Mesenchymal stem cell (in vitro differentiated cells and primary cell): ENCODE data around the gene AKT1.
A peak's percentile ranks its signal among the peaks of the same experiment; 100 is the strongest.

Experiments
- DNase-seq: peaks from one replicate; pipeline ENCODE4 v3.0.0-alpha.2; 2013
- H2AFZ ChIP-seq: one replicate; pipeline ENCODE4 v1.6.1; 2013; ENCODE audit warnings: low read depth, mild to moderate bottlenecking, control low read depth, inconsistent platforms, low read length, moderate library complexity
- H2AK5ac ChIP-seq: 2 replicates; pipeline ENCODE4 v1.6.1; 2013; ENCODE audit warnings: low read length, moderate library complexity, mild to moderate bottlenecking, inconsistent platforms; ENCODE audit not compliant: severe bottlenecking
- H2BK120ac ChIP-seq: one replicate; pipeline ENCODE4 v1.6.1; 2013; ENCODE audit warnings: low read depth, mild to moderate bottlenecking, inconsistent platforms, low read length, moderate library complexity
- H2BK12ac ChIP-seq, 2 experiments: one replicate each; pipeline ENCODE4 v1.6.1; 2013; ENCODE audit warnings: inconsistent platforms in 2 of 2, low read length in 2 of 2, mild to moderate bottlenecking in 2 of 2, moderate library complexity in 2 of 2, control low read depth in 1 of 2
- H2BK15ac ChIP-seq: one replicate; pipeline ENCODE4 v1.6.1; 2013; ENCODE audit warnings: mild to moderate bottlenecking, low read depth, inconsistent platforms; ENCODE audit not compliant: poor library complexity, severe bottlenecking
- H2BK5ac ChIP-seq: 2 replicates; pipeline ENCODE4 v1.6.1; 2013; ENCODE audit warnings: low read depth, mild to moderate bottlenecking, low read length, control low read depth, inconsistent platforms; ENCODE audit not compliant: poor library complexity, severe bottlenecking
- H3K14ac ChIP-seq, 2 experiments: one replicate each; pipeline ENCODE4 v1.6.1; 2013; ENCODE audit warnings: inconsistent platforms in 2 of 2, low read length in 2 of 2, control low read depth in 1 of 2, mild to moderate bottlenecking in 1 of 2, moderate library complexity in 1 of 2
- H3K18ac ChIP-seq, 2 experiments: one replicate each; pipeline ENCODE4 v1.6.1; 2013; ENCODE audit warnings: inconsistent platforms in 2 of 2, low read length in 2 of 2, control low read depth in 1 of 2, low read depth in 1 of 2, mild to moderate bottlenecking in 1 of 2
- H3K23ac ChIP-seq, 2 experiments: one replicate each; pipeline ENCODE4 v1.6.1; 2013; ENCODE audit warnings: inconsistent platforms in 2 of 2, low read length in 2 of 2, mild to moderate bottlenecking in 2 of 2, moderate library complexity in 2 of 2, control low read depth in 1 of 2
- H3K27ac ChIP-seq: 2 replicates; pipeline ENCODE4 v1.5.1; 2013; ENCODE audit warnings: mild to moderate bottlenecking, moderate library complexity, low read length, control low read depth, inconsistent platforms; ENCODE audit not compliant: poor library complexity, severe bottlenecking
- H3K27me3 ChIP-seq, 2 experiments: 2 replicates each; pipeline versions ENCODE4 v1.6.1 to v1.7.0; 2013; ENCODE audit warnings: low read length in 2 of 2, mild to moderate bottlenecking in 2 of 2, moderate library complexity in 2 of 2, control low read depth in 1 of 2, inconsistent platforms in 1 of 2; ENCODE audit not compliant: control insufficient read depth in 1 of 2, insufficient read depth in 1 of 2
- H3K36me3 ChIP-seq, 2 experiments: 2 replicates each; pipeline versions ENCODE4 v1.6.1 to v1.7.0; 2013; ENCODE audit warnings: low read length in 2 of 2, control low read depth in 1 of 2, inconsistent platforms in 1 of 2, low read depth in 1 of 2, mild to moderate bottlenecking in 1 of 2; ENCODE audit not compliant: insufficient read depth in 2 of 2, control insufficient read depth in 1 of 2
- H3K4ac ChIP-seq, 2 experiments: one replicate each; pipeline ENCODE4 v1.6.1; 2013; ENCODE audit warnings: inconsistent platforms in 2 of 2, low read length in 2 of 2, mild to moderate bottlenecking in 2 of 2, moderate library complexity in 2 of 2, control low read depth in 1 of 2, low read depth in 1 of 2
- H3K4me1 ChIP-seq: 2 replicates; pipeline ENCODE4 v1.6.1; 2013; ENCODE audit warnings: low read depth, low read length, control low read depth; ENCODE audit not compliant: control insufficient read depth, insufficient read depth
- H3K4me2 ChIP-seq: 2 replicates; pipeline ENCODE4 v1.6.1; 2013; ENCODE audit warnings: low read length, mild to moderate bottlenecking, inconsistent platforms; ENCODE audit not compliant: poor library complexity, severe bottlenecking
- H3K4me3 ChIP-seq, 2 experiments: 2 replicates each; pipeline versions ENCODE4 v1.5.1 to v1.7.0; 2013; ENCODE audit warnings: low read length in 2 of 2, mild to moderate bottlenecking in 2 of 2, control low read depth in 1 of 2, low read depth in 1 of 2; ENCODE audit not compliant: insufficient read depth in 1 of 2
- H3K79me1 ChIP-seq: replicated peaks from 2 replicates; pipeline ENCODE4 v1.6.1; 2013; ENCODE audit warnings: mild to moderate bottlenecking, control low read depth, low read length, inconsistent platforms; ENCODE audit not compliant: poor library complexity, severe bottlenecking
- H3K9ac ChIP-seq: 2 replicates; pipeline ENCODE4 v1.7.0; 2013; ENCODE audit warnings: mild to moderate bottlenecking, low read length, moderate library complexity
- H3K9me3 ChIP-seq: 2 replicates; pipeline ENCODE4 v1.7.0; 2013; ENCODE audit warnings: mild to moderate bottlenecking, low read length; ENCODE audit not compliant: control insufficient read depth
- H4K8ac ChIP-seq: one replicate; pipeline ENCODE4 v1.6.1; 2013; ENCODE audit warnings: inconsistent platforms, mild to moderate bottlenecking, low read length, moderate library complexity
- H4K91ac ChIP-seq: one replicate; pipeline ENCODE4 v1.6.1; 2013; ENCODE audit warnings: mild to moderate bottlenecking, low read length, inconsistent platforms
- whole genome bisulfite sequencing: methylation state at CpG from one replicate; pipeline ENCODE4 v1.1.7; 2013; ENCODE audit warnings: mixed read lengths; 5-methylcytosine and 5-hydroxymethylcytosine counted together

The AKT1 gene

GRCh38 chr14:104724981-104725771 is 70.4 kb downstream of the AKT1 start:
- Histone ChIP-seq H3K4me1 (peaks cover 48% of the 10 kb centered on the region), H3K36me3 (peaks cover 10 to 19% of the 10 kb centered on the region in 2 experiments), H3K23ac (peak overlapping the region in 1 of 2 experiments; percentile 2), H2BK120ac (peak overlapping the region; percentile 39), H3K18ac (peak overlapping the region; percentile 90 to 93), H2AK5ac (no peak overlapping the region), H2BK12ac (peak overlapping the region in 1 of 2 experiments; percentile 76), H4K8ac (peak overlapping the region; percentile 54), H3K4me3 (peak overlapping the region; percentile 72 to 76), H4K91ac (peak overlapping the region; percentile 79), H3K9me3 (no peaks in the 10 kb centered on the region), H3K4ac (peak overlapping the region; percentile 62 to 79), H3K27me3 (peaks cover 14 to 32% of the 10 kb centered on the region in 2 experiments), H3K79me1 (peaks cover 3% of the 10 kb centered on the region), H2BK15ac (peak overlapping the region; percentile 66), H3K4me2 (peak overlapping the region; percentile 91), H3K14ac (peak overlapping the region in 1 of 2 experiments; percentile 93), H3K27ac (no peak overlapping the region), H2BK5ac (no peak overlapping the region), H2AFZ (no peak overlapping the region), H3K9ac (peak overlapping the region; percentile 64)
- WGBS: 36% methylated on average over 24 of the region's 24 CpGs
- DNase-seq: peak; percentile 56

- H2AFZ ChIP-seq: no peak overlapping the region
- H3K36me3 ChIP-seq: peaks cover 16 to 26% of the 10 kb centered on the region in 2 experiments
- peak overlapping the region; percentile 85 for H2BK15ac ChIP-seq
- no peak for DNase-seq
- H2AK5ac ChIP-seq: no peak overlapping the region
- H3K4me2 ChIP-seq: peak overlapping the region; percentile 91
- WGBS: 11% methylated on average over 27 of the region's 27 CpGs
- H3K23ac ChIP-seq: peak overlapping the region in 1 of 2 experiments; percentile 64
- H3K4me1 ChIP-seq: peaks cover 48% of the 10 kb centered on the region
- peak overlapping the region in 1 of 2 experiments; percentile 76 for H2BK12ac ChIP-seq
- H2BK120ac ChIP-seq: peak overlapping the region; percentile 74
- H3K79me1 ChIP-seq: peaks cover 3% of the 10 kb centered on the region
- peaks cover 14 to 32% of the 10 kb centered on the region in 2 experiments for H3K27me3 ChIP-seq
- H3K9me3 ChIP-seq: no peaks in the 10 kb centered on the region
- H3K14ac ChIP-seq: peak overlapping the region in 1 of 2 experiments; percentile 95
- H3K27ac ChIP-seq: no peak overlapping the region
- H4K8ac ChIP-seq: peak overlapping the region; percentile 76
- H3K4me3 ChIP-seq: peak overlapping the region; percentile 72 to 76
- peak overlapping the region; percentile 90 to 93 for H3K18ac ChIP-seq
- no peak overlapping the region for H2BK5ac ChIP-seq
- peak overlapping the region; percentile 88 for H4K91ac ChIP-seq
- H3K4ac ChIP-seq: peak overlapping the region; percentile 67 to 79
- H3K9ac ChIP-seq: peak overlapping the region; percentile 64
Observed at GRCh38 chr14:104724407-104724980, 71.1 kb downstream of the AKT1 start.

- peaks cover 23 to 33% of the 10 kb centered on the region in 2 experiments for H3K36me3 ChIP-seq
- H2BK120ac ChIP-seq: peak within 1 kb of the TSS; percentile 74
- H3K4me2 ChIP-seq: peak within 1 kb of the TSS; percentile 91
- peak; percentile 67 for DNase-seq
- peak within 1 kb of the TSS; percentile 76 for H4K8ac ChIP-seq
- peak within 1 kb of the TSS; percentile 88 for H4K91ac ChIP-seq
- peak within 1 kb of the TSS; percentile 76 to 79 for H3K4me3 ChIP-seq
- H3K4me1 ChIP-seq: peaks cover 48% of the 10 kb centered on the region
- peaks cover 3% of the 10 kb centered on the region for H3K79me1 ChIP-seq
- peak within 1 kb of the TSS; percentile 85 for H2BK15ac ChIP-seq
- peak within 1 kb of the TSS in 1 of 2 experiments; percentile 64 for H3K23ac ChIP-seq
- WGBS: 2% methylated on average over 30 of the region's 82 CpGs
- H3K9me3 ChIP-seq: no peaks in the 10 kb centered on the region
- H2AFZ ChIP-seq: peak within 1 kb of the TSS; percentile 47
- peak within 1 kb of the TSS; percentile 11 to 76 for H2BK12ac ChIP-seq
- H2BK5ac ChIP-seq: no peak within 1 kb of the TSS
- peaks cover 14 to 30% of the 10 kb centered on the region in 2 experiments for H3K27me3 ChIP-seq
- no peak within 1 kb of the TSS for H3K27ac ChIP-seq
- H3K9ac ChIP-seq: peak within 1 kb of the TSS; percentile 64
- H3K4ac ChIP-seq: peak within 1 kb of the TSS; percentile 67 to 79
- peak within 1 kb of the TSS; percentile 90 to 93 for H3K18ac ChIP-seq
- H3K14ac ChIP-seq: peak within 1 kb of the TSS in 1 of 2 experiments; percentile 95
- H2AK5ac ChIP-seq: no peak within 1 kb of the TSS
Observed at GRCh38 chr14:104723651-104724406, 71.7 kb downstream of the AKT1 start, which contains the start of gene ADSS1. Gene ADSS1 (plus strand): TSS chr14:104724229. CDS start chr14:104724271, 42 bp downstream.
